ENCODE measurements around the gene OSBPL9. TPM values are rescaled to one million over a fixed set of nuclear protein-coding genes. Genes with fewer than 3 reads are reported as not detected.

Gene OSBPL9
- polyA plus RNA-seq, 4 donors = 19.7 to 72.9 (median 31.8) TPM

DNA sequence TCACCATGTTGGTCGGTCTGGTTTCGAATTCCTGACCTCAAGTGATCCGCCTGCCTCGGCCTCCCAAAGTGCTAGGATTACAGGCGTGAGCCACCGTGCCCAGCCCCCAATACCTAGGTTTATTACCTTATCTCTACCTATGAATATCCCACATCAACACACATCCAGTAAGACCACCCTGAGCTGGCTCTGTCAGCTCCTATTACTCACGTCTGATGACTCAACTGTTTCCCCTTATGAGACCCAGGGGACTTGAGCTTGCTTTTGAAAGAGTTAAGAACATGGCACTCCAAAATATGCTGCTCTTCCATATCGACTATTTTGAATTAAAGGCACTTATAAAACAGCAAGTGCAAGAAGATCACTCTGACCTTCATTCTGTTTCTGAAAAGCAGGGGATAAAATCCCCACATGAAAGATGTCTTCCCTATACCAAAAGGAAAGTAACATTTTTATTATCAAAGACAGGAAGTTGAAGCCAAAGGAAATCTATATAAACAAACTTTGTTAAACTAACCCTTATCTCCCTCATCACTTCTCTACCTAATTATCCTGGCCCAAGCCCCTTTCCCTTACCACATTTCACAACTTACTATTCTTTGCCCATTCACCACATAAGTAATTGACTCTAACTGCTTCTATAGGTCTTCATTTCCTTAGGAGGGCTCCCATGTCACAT, 41.3 kb upstream of the OSBPL9 start:
- WGBS, 3 donors = 80 to 94% (median 82%) methylated on average over 8 of the region's 8 CpGs
- Histone ChIP-seq H3K9me3 (ENCODE audit: control insufficient read depth in 2 of 2, insufficient read depth in 1 of 2, low read depth in 1 of 2, low read length in 1 of 2) (no peaks in the 10 kb centered on the region), H3K27ac (ENCODE audit: low read depth in 1 of 3, low read length in 2 of 3) (no peak overlapping the region), H3K4me3 (ENCODE audit: low read depth in 1 of 3, low read length in 3 of 3) (no peak overlapping the region), H3K36me3 (ENCODE audit: control insufficient read depth in 3 of 3, insufficient read depth in 2 of 3, low read depth in 1 of 3, low read length in 3 of 3) (peaks cover 0 to 2% (median 0%) of the 10 kb centered on the region in 3 donors), H3K27me3 (ENCODE audit: control insufficient read depth in 3 of 3, insufficient read depth in 3 of 3, low read length in 3 of 3) (no peaks in the 10 kb centered on the region), H3K4me1 (ENCODE audit: control insufficient read depth in 3 of 3, insufficient read depth in 2 of 3, low read depth in 1 of 3, low read length in 2 of 3) (peaks cover 0 to 6% (median 0%) of the 10 kb centered on the region in 3 donors)
- no peak for DNase-seq
- FAIRE-seq = no peak

DNA sequence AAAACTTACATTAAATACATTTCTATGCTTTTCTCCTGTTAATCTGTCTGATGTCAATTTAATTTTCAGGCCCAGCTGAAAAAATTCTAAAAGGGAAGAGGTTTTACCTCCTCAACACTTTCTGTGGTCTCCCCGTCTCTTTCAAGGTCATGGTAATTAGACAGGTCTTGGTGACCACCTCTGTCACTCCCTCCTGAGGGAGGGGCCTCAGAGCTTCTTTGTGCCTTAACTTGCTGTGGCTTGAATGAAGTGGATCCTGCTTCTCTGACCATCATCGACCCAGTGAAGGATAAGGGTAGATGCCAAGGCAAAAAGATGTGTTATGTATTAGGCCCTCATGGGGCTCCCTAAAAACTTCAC, 40.8 kb upstream of the OSBPL9 start:
- H3K27ac ChIP-seq (ENCODE audit: low read depth in 1 of 3, low read length in 2 of 3) = no peak overlapping the region
- H3K36me3 ChIP-seq (ENCODE audit: control insufficient read depth in 3 of 3, insufficient read depth in 2 of 3, low read depth in 1 of 3, low read length in 3 of 3) = peaks cover 0 to 2% (median 0%) of the 10 kb centered on the region in 3 donors
- no peak for FAIRE-seq
- H3K27me3 ChIP-seq (ENCODE audit: control insufficient read depth in 3 of 3, insufficient read depth in 3 of 3, low read length in 3 of 3) = no peaks in the 10 kb centered on the region
- H3K4me1 ChIP-seq (ENCODE audit: control insufficient read depth in 3 of 3, insufficient read depth in 2 of 3, low read depth in 1 of 3, low read length in 2 of 3) = peaks cover 0 to under 1% (median 0%) of the 10 kb centered on the region in 3 donors
- no peaks in the 10 kb centered on the region for H3K9me3 ChIP-seq (ENCODE audit: control insufficient read depth in 2 of 2, insufficient read depth in 1 of 2, low read depth in 1 of 2, low read length in 1 of 2)
- no peak overlapping the region for H3K4me3 ChIP-seq (ENCODE audit: low read depth in 1 of 3, low read length in 3 of 3)
- WGBS, 3 donors = 77 to 85% (median 83%) methylated on average over 2 of the region's 2 CpGs
- DNase-seq = no peak

DNA sequence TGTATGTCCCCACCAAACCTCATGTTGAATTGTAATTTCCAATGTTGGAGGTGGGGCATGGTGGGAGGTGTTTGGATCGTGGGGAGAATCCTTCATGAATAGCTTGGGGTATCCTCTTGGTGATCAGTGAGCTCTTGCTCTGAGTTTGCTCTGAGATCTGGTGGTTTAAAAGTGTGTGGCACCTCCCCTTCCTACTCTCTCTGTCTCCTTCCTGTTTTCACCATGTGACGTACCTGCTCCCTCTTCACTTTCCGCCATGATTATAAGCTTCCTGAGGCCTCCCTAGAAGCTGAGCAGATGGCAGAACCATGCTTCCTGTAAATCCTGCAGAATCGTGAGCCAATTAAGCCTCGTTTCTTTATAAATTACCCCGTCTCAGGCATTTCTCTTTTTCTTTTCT, 40.0 kb upstream of the OSBPL9 start:
- Histone ChIP-seq H3K9me3 (ENCODE audit: control insufficient read depth in 2 of 2, insufficient read depth in 1 of 2, low read depth in 1 of 2, low read length in 1 of 2) (no peaks in the 10 kb centered on the region), H3K27ac (ENCODE audit: low read depth in 1 of 3, low read length in 2 of 3) (no peak overlapping the region), H3K4me1 (ENCODE audit: control insufficient read depth in 3 of 3, insufficient read depth in 2 of 3, low read depth in 1 of 3, low read length in 2 of 3) (no peaks in the 10 kb centered on the region), H3K27me3 (ENCODE audit: control insufficient read depth in 3 of 3, insufficient read depth in 3 of 3, low read length in 3 of 3) (no peaks in the 10 kb centered on the region), H3K36me3 (ENCODE audit: control insufficient read depth in 3 of 3, insufficient read depth in 2 of 3, low read depth in 1 of 3, low read length in 3 of 3) (peaks cover 0 to 2% (median 0%) of the 10 kb centered on the region in 3 donors), H3K4me3 (ENCODE audit: low read depth in 1 of 3, low read length in 3 of 3) (no peak overlapping the region)
- 84 to 95% (median 94%) methylated on average over 6 of the region's 6 CpGs for WGBS, 3 donors
- DNase-seq (no peak), FAIRE-seq (no peak)

- no peak for FAIRE-seq
- Histone ChIP-seq H3K9me3 (ENCODE audit: control insufficient read depth in 2 of 2, insufficient read depth in 1 of 2, low read depth in 1 of 2, low read length in 1 of 2) (no peaks in the 10 kb centered on the region), H3K36me3 (ENCODE audit: control insufficient read depth in 3 of 3, insufficient read depth in 2 of 3, low read depth in 1 of 3, low read length in 3 of 3) (peaks cover 0 to 5% (median 0%) of the 10 kb centered on the region in 3 donors), H3K27ac (ENCODE audit: low read depth in 1 of 3, low read length in 2 of 3) (no peak overlapping the region), H3K4me1 (ENCODE audit: control insufficient read depth in 3 of 3, insufficient read depth in 2 of 3, low read depth in 1 of 3, low read length in 2 of 3) (no peaks in the 10 kb centered on the region), H3K4me3 (ENCODE audit: low read depth in 1 of 3, low read length in 3 of 3) (no peak overlapping the region), H3K27me3 (ENCODE audit: control insufficient read depth in 3 of 3, insufficient read depth in 3 of 3, low read length in 3 of 3) (no peaks in the 10 kb centered on the region)
- no peak for DNase-seq
- 60 to 69% (median 68%) methylated on average over 3 of the region's 3 CpGs for WGBS, 3 donors
Observed at GRCh38 chr1:51578383-51579109, 38.3 kb upstream of the OSBPL9 start.

- H3K4me3 ChIP-seq (ENCODE audit: low read depth in 1 of 3, low read length in 3 of 3) = no peak overlapping the region
- no peak for FAIRE-seq
- no peaks in the 10 kb centered on the region for H3K4me1 ChIP-seq (ENCODE audit: control insufficient read depth in 3 of 3, insufficient read depth in 2 of 3, low read depth in 1 of 3, low read length in 2 of 3)
- no peaks in the 10 kb centered on the region for H3K27me3 ChIP-seq (ENCODE audit: control insufficient read depth in 3 of 3, insufficient read depth in 3 of 3, low read length in 3 of 3)
- peaks cover 0 to 6% (median 0%) of the 10 kb centered on the region in 3 donors for H3K36me3 ChIP-seq (ENCODE audit: control insufficient read depth in 3 of 3, insufficient read depth in 2 of 3, low read depth in 1 of 3, low read length in 3 of 3)
- no peak for DNase-seq
- no peak overlapping the region for H3K27ac ChIP-seq (ENCODE audit: low read depth in 1 of 3, low read length in 2 of 3)
- WGBS, 3 donors = 90 to 94% (median 92%) methylated on average over 3 of the region's 3 CpGs
- no peaks in the 10 kb centered on the region for H3K9me3 ChIP-seq (ENCODE audit: control insufficient read depth in 2 of 2, insufficient read depth in 1 of 2, low read depth in 1 of 2, low read length in 1 of 2)
Observed at GRCh38 chr1:51581238-51581637, 35.7 kb upstream of the OSBPL9 start.

GRCh38 chr1:51583532-51583931, 33.4 kb upstream of the OSBPL9 start:
- H3K4me1 ChIP-seq (ENCODE audit: control insufficient read depth in 3 of 3, insufficient read depth in 2 of 3, low read depth in 1 of 3, low read length in 2 of 3) = no peaks in the 10 kb centered on the region
- H3K4me3 ChIP-seq (ENCODE audit: low read depth in 1 of 3, low read length in 3 of 3) = no peak overlapping the region
- H3K9me3 ChIP-seq (ENCODE audit: control insufficient read depth in 2 of 2, insufficient read depth in 1 of 2, low read depth in 1 of 2, low read length in 1 of 2) = no peaks in the 10 kb centered on the region
- no peak overlapping the region for H3K27ac ChIP-seq (ENCODE audit: low read depth in 1 of 3, low read length in 2 of 3)
- FAIRE-seq (no peak), DNase-seq (no peak)
- H3K36me3 ChIP-seq (ENCODE audit: control insufficient read depth in 3 of 3, insufficient read depth in 2 of 3, low read depth in 1 of 3, low read length in 3 of 3) = peaks cover 0 to 7% (median 0%) of the 10 kb centered on the region in 3 donors
- WGBS, 3 donors = 61 to 77% (median 69%) methylated on average over 9 of the region's 9 CpGs
- no peaks in the 10 kb centered on the region for H3K27me3 ChIP-seq (ENCODE audit: control insufficient read depth in 3 of 3, insufficient read depth in 3 of 3, low read length in 3 of 3)

- Histone ChIP-seq H3K36me3 (ENCODE audit: control insufficient read depth in 3 of 3, insufficient read depth in 2 of 3, low read depth in 1 of 3, low read length in 3 of 3) (peaks cover 0 to 7% (median 0%) of the 10 kb centered on the region in 3 donors), H3K9me3 (ENCODE audit: control insufficient read depth in 2 of 2, insufficient read depth in 1 of 2, low read depth in 1 of 2, low read length in 1 of 2) (no peaks in the 10 kb centered on the region), H3K27me3 (ENCODE audit: control insufficient read depth in 3 of 3, insufficient read depth in 3 of 3, low read length in 3 of 3) (no peaks in the 10 kb centered on the region), H3K4me1 (ENCODE audit: control insufficient read depth in 3 of 3, insufficient read depth in 2 of 3, low read depth in 1 of 3, low read length in 2 of 3) (no peaks in the 10 kb centered on the region), H3K27ac (ENCODE audit: low read depth in 1 of 3, low read length in 2 of 3) (no peak overlapping the region), H3K4me3 (ENCODE audit: low read depth in 1 of 3, low read length in 3 of 3) (no peak overlapping the region)
- DNase-seq (no peak), FAIRE-seq (no peak)
- WGBS, 3 donors = 88 to 94% (median 92%) methylated on average over 5 of the region's 5 CpGs
Observed at GRCh38 chr1:51584021-51584420, 32.9 kb upstream of the OSBPL9 start.

DNA sequence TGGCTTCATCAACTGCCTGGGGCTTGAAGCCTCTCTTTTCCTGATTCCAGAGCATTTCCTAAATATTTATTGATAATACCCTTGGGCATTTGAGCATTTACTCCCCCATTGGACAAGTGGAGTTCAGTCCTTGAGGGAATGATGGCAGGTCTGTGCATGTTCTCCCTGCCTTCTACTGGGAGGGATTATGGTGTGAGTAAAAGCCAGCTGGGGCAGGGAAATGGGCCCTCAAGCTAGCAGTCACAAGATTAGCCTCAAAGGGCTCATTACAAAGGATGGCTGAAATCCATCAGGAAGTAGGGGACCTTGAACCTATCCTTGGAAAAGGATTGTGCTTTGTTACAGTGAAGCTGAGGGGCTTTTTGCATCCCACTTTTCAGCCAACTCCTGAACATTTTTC, 24.2 kb upstream of the OSBPL9 start:
- Histone ChIP-seq H3K27ac (ENCODE audit: low read depth in 1 of 3, low read length in 2 of 3) (no peak overlapping the region), H3K4me1 (ENCODE audit: control insufficient read depth in 3 of 3, insufficient read depth in 2 of 3, low read depth in 1 of 3, low read length in 2 of 3) (no peaks in the 10 kb centered on the region), H3K9me3 (ENCODE audit: control insufficient read depth in 2 of 2, insufficient read depth in 1 of 2, low read depth in 1 of 2, low read length in 1 of 2) (no peaks in the 10 kb centered on the region), H3K4me3 (ENCODE audit: low read depth in 1 of 3, low read length in 3 of 3) (no peak overlapping the region), H3K27me3 (ENCODE audit: control insufficient read depth in 3 of 3, insufficient read depth in 3 of 3, low read length in 3 of 3) (no peaks in the 10 kb centered on the region), H3K36me3 (ENCODE audit: control insufficient read depth in 3 of 3, insufficient read depth in 2 of 3, low read depth in 1 of 3, low read length in 3 of 3) (peaks cover 0 to 4% (median 0%) of the 10 kb centered on the region in 3 donors)
- DNase-seq = no peak
- FAIRE-seq = no peak

Data from small intestine (tissue), 7 donors.